ENCODE results near the gene RGS19. TPM values are rescaled to one million over a fixed set of nuclear protein-coding genes. Genes with fewer than 3 reads are reported as not detected.

RGS19 gene
- total and polyA plus RNA-seq, 2 experiments from 2014 or later: 9.0 to 12.3 TPM

GRCh38 chr20:64067005-64067632 is 12.2 kb downstream of the RGS19 start:
- Histone ChIP-seq H3K4me3 (no peak overlapping the region), H3K4me1 (ENCODE audit: low read depth) (peaks cover 9% of the 10 kb centered on the region), H3K27me3 (no peaks in the 10 kb centered on the region), H3K9me3 (ENCODE audit: low read depth) (no peaks in the 10 kb centered on the region), H3K27ac (no peak overlapping the region), H3K36me3 (peaks cover 6% of the 10 kb centered on the region)
- no peak for DNase-seq (ENCODE audit: low read depth in 1 of 2, low spot score in 1 of 2)
- TF ChIP-seq, protein P1, sequence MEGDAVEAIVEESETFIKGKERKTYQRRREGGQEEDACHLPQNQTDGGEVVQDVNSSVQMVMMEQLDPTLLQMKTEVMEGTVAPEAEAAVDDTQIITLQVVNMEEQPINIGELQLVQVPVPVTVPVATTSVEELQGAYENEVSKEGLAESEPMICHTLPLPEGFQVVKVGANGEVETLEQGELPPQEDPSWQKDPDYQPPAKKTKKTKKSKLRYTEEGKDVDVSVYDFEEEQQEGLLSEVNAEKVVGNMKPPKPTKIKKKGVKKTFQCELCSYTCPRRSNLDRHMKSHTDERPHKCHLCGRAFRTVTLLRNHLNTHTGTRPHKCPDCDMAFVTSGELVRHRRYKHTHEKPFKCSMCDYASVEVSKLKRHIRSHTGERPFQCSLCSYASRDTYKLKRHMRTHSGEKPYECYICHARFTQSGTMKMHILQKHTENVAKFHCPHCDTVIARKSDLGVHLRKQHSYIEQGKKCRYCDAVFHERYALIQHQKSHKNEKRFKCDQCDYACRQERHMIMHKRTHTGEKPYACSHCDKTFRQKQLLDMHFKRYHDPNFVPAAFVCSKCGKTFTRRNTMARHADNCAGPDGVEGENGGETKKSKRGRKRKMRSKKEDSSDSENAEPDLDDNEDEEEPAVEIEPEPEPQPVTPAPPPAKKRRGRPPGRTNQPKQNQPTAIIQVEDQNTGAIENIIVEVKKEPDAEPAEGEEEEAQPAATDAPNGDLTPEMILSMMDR (IDR thresholded peaks at IDR 0.05; ENCODE audit: low read depth, low read length): no peak

- TF ChIP-seq, protein P1 (IDR thresholded peaks at IDR 0.05; ENCODE audit: low read depth, low read length): no peak
These were observed 13.4 kb downstream of the RGS19 start for GRCh38 chr20:64065974-64066343.

DNA sequence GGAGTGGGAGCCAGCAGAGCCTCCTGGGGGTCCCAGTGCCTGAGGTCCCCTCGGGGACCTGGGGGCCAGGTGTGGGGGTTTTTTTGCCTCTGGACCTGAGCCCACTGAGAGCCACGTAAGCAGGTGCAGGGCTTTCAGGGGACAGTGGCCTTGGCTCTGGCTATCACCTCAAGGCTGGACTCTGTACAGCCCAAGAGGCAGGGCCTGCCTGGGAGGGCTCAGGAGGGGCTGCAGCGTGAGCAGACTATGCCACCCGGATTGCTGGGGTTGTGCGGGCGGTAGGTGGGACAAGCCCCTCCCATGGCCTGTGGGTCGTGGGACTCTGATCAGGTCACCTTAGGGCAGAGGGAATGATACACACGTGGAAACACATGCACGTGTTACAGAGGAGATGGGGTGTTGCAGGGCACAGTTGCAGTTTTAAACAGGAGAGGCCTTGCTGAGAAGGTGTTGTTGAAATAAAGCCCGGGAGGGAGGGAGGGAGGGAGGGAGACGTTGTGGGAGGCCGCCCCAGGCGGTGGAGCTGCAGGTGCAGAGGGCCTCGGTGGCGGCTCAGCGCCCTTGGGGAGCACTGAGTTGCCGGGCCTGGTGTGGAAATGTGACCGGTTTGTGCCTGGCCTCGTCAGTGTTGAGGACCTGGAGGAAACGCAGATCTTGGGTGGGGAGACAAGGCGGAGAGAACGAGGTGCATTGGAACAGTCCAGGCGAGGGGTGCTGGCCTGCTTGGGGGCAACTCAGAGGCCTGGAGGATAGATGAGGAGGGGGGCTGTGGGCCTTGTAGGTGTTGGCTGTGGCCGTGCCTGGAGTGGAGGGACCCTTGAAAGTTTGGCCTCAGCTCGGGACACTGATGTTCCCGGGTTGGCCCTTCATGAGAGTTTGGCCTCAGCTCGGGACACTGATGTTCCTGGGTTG is 14.0 kb downstream of the RGS19 start:
- no peak for DNase-seq (ENCODE audit: low read depth in 1 of 2, low spot score in 1 of 2)
- TF ChIP-seq, protein P1 (IDR thresholded peaks at IDR 0.05; ENCODE audit: low read depth, low read length): no peak
- peaks cover 2% of the 10 kb centered on the region for H3K36me3 ChIP-seq
- no peak overlapping the region for H3K4me3 ChIP-seq
- H3K9me3 ChIP-seq (ENCODE audit: low read depth): no peaks in the 10 kb centered on the region
- H3K27me3 ChIP-seq: no peaks in the 10 kb centered on the region
- peaks cover 10% of the 10 kb centered on the region for H3K4me1 ChIP-seq (ENCODE audit: low read depth)
- H3K27ac ChIP-seq: no peak overlapping the region

More at GRCh38 chr20:64065974-64066343, 13.4 kb downstream of the RGS19 start:
- Histone ChIP-seq H3K27me3 (no peaks in the 10 kb centered on the region), H3K4me3 (no peak overlapping the region), H3K4me1 (ENCODE audit: low read depth) (peaks cover 10% of the 10 kb centered on the region), H3K27ac (no peak overlapping the region), H3K36me3 (peaks cover 2% of the 10 kb centered on the region), H3K9me3 (ENCODE audit: low read depth) (no peaks in the 10 kb centered on the region)
- DNase-seq (ENCODE audit: low read depth in 1 of 2, low spot score in 1 of 2): peak in 1 of 2 donors; percentile 78

GRCh38 chr20:64064145-64064698 is 15.1 kb downstream of the RGS19 start:
- Histone ChIP-seq H3K27me3 (no peaks in the 10 kb centered on the region), H3K4me3 (peak overlapping the region; percentile 88), H3K36me3 (no peaks in the 10 kb centered on the region), H3K9me3 (ENCODE audit: low read depth) (no peaks in the 10 kb centered on the region), H3K27ac (no peak overlapping the region), H3K4me1 (ENCODE audit: low read depth) (peaks cover 10% of the 10 kb centered on the region)
- TF ChIP-seq, protein P1 (IDR thresholded peaks at IDR 0.05; ENCODE audit: low read depth, low read length): no peak
- peak in 1 of 2 donors; percentile 57 for DNase-seq (ENCODE audit: low read depth in 1 of 2, low spot score in 1 of 2)

DNA sequence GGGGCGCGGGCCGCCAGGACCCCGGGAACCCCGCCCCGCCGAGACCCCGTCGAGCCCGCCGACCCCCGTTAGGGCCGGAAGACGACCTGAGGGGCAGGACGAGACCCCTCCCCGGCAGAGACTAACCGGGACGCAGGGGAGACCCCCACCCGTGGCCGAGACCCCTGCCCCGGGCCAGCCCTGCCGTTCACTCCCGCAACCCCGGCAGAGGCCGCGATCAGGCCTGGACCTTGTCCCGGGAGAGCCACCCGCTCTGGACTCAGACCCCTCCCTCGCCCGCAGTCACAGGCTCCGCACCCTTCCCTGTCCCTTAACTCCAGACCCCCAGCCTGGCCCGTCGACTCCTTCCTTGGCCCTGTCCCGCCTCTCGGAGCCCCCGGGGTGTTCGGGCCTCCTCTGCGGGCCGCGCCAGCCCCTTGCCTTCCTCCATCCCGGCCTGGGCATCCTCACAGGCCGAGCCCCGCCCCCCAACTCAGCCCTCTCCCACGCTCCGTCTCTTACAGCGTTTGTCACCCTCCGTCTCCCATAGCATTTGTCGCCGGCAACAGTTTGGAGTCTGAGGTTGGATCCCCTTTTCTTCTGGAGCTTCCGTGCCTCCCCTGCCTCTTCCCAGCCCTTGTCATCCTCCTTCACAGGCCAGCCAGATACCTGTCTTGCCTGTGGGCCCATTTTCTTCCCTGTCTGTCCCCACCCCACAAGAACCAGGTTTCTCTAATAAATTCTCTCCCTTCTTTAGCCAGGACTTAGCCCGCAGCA is 15.8 kb downstream of the RGS19 start:
- H3K4me3 ChIP-seq: peak overlapping the region; percentile 88
- TF ChIP-seq, protein P1 (IDR thresholded peaks at IDR 0.05; ENCODE audit: low read depth, low read length): no peak
- no peaks in the 10 kb centered on the region for H3K27me3 ChIP-seq
- peak in 1 of 2 donors; percentile 54 for DNase-seq (ENCODE audit: low read depth in 1 of 2, low spot score in 1 of 2)
- H3K4me1 ChIP-seq (ENCODE audit: low read depth): peaks cover 10% of the 10 kb centered on the region
- no peak overlapping the region for H3K27ac ChIP-seq
- H3K9me3 ChIP-seq (ENCODE audit: low read depth): no peaks in the 10 kb centered on the region
- no peaks in the 10 kb centered on the region for H3K36me3 ChIP-seq
